Breast epithelium (tissue), 4 donors: ENCODE results near the gene NAPSA. TPM values are rescaled to one million over a fixed set of nuclear protein-coding genes. Genes with fewer than 3 reads are reported as not detected.
"Not testable (repeated sequence)": the region's sequence is repeated elsewhere in the genome, so short reads cannot be mapped to it uniquely, and the experiment has no call there.

Source experiments
- DNase-seq, 2 donors: peaks; one replicate each; pipeline ENCODE4 v3.0.0-alpha.2; 2019; ENCODE audit warnings: low spot score in 2 of 2
- H3K27ac ChIP-seq, 2 donors: fragments of 200-600 bp; sonication (generic) in 1 of 2; one replicate each; pipeline ENCODE4 v1.5.1; 2016 to 2019; ENCODE audit warnings: mild to moderate bottlenecking in 1 of 2
- H3K27me3 ChIP-seq, 2 donors: fragments of 200-600 bp; sonication (generic) in 1 of 2; one replicate each; pipeline versions ENCODE4 v1.5.1 to v1.6.0; 2017 to 2019; ENCODE audit warnings: control low read depth in 1 of 2, mild to moderate bottlenecking in 1 of 2
- H3K36me3 ChIP-seq: fragments of 200-600 bp; one replicate; pipeline ENCODE4 v1.5.1; 2019
- H3K4me1 ChIP-seq, 2 donors: fragments of 200-600 bp; sonication (generic); one replicate each; pipeline ENCODE4 v1.5.1; 2016 to 2019; ENCODE audit warnings: control low read depth in 1 of 2
- H3K4me3 ChIP-seq, 3 donors: fragments of 200-600 bp; sonication (generic); 1 replicate in 2 of 3; 2 replicates in 1 of 3; pipeline ENCODE4 v1.5.1; 2016 to 2019; ENCODE audit warnings: mild to moderate bottlenecking in 3 of 3, moderate library complexity in 2 of 3
- H3K9me3 ChIP-seq, 2 donors: fragments of 200-600 bp; sonication (generic) in 1 of 2; one replicate each; pipeline ENCODE4 v1.5.1; 2016 to 2019; ENCODE audit warnings: control low read depth in 1 of 2
- CTCF ChIP-seq, 3 donors: fragments of 450-650 bp; IDR thresholded peaks; one replicate each; pipeline ENCODE4 v1.5.1; 2016 to 2017; ENCODE audit warnings: antibody characterized with exemption in 3 of 3, mild to moderate bottlenecking in 3 of 3, moderate library complexity in 3 of 3
- POLR2A ChIP-seq: fragments of 450-650 bp; IDR thresholded peaks from one replicate; pipeline ENCODE4 v1.6.1; 2016; ENCODE audit warnings: antibody characterized with exemption, mild to moderate bottlenecking, moderate library complexity
- POLR2AphosphoS5 ChIP-seq, 3 donors: sonication (generic); formaldehyde crosslinking; IDR thresholded peaks; one replicate each; pipeline ENCODE4 v1.6.1; 2017; ENCODE audit warnings: antibody characterized with exemption in 3 of 3
- intact Hi-C: fragments of 100-400 bp; cut with DNase I; formaldehyde crosslinking; loops from one replicate; pipeline ENCODE4 v1.15.1; 2023; ENCODE audit warnings: low total_unique reads
- total RNA-seq, 3 donors: library from RNA; depleted of rRNA; stranded (reverse); fragments of >200 nt; gene quantifications; one replicate each; pipeline ENCODE4 v1.1.0, GENCODE V29; 2016

The NAPSA gene
- total RNA-seq, 3 donors from 2014 or later = 0.80 to 1.8 (median 1.6) TPM

GRCh38 chr19:50344661-50345318, 20.6 kb downstream of the NAPSA start:
- Histone ChIP-seq H3K4me3 (no peak overlapping the region), H3K4me1 (no peaks in the 10 kb centered on the region), H3K27ac (no peak overlapping the region), H3K36me3 (no peaks in the 10 kb centered on the region), H3K9me3 (peaks cover 11 to 12% of the 10 kb centered on the region in 2 donors), H3K27me3 (no peaks in the 10 kb centered on the region)
- intact Hi-C loops = no loop called here
- no peak for DNase-seq
- TF ChIP-seq POLR2AphosphoS5 (IDR thresholded peaks at IDR 0.05) (no peak), POLR2A (no peak), CTCF (IDR thresholded peaks at IDR 0.05) (no peak)

GRCh38 chr19:50341091-50341564, 24.3 kb downstream of the NAPSA start:
- Histone ChIP-seq H3K4me3 (no peak overlapping the region), H3K4me1 (no peaks in the 10 kb centered on the region), H3K36me3 (no peaks in the 10 kb centered on the region), H3K27ac (no peak overlapping the region), H3K9me3 (peaks cover 11 to 12% of the 10 kb centered on the region in 2 donors), H3K27me3 (no peaks in the 10 kb centered on the region)
- no peak for DNase-seq
- TF ChIP-seq POLR2AphosphoS5 (IDR thresholded peaks at IDR 0.05) = no peak
- no peak for TF ChIP-seq CTCF (IDR thresholded peaks at IDR 0.05)
- no peak for TF ChIP-seq POLR2A
- intact Hi-C loops = no loop called here

DNA sequence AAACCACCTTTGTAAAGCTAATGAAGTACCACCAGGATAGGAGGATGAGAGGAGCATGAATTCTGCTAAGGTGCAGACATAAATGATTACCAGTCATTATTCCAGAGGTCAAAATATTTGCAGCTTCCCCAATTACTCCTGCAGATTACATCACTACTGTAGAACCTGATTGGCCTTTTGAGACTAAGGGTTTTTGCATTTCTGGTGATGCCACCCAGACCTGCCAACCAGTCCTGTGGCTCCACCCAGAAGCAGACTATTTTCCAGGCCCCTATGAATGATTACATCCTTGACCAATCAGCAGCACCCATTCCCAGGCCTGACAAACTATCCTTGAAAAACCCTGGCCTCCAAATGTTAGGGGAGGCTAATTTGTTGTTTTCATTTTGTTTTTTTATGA, 25.1 kb downstream of the NAPSA start:
- Histone ChIP-seq H3K27me3 (no peaks in the 10 kb centered on the region), H3K4me3 (no peak overlapping the region), H3K4me1 (no peaks in the 10 kb centered on the region), H3K27ac (no peak overlapping the region), H3K9me3 (peaks cover 11% of the 10 kb centered on the region in 2 donors), H3K36me3 (no peaks in the 10 kb centered on the region)
- intact Hi-C loops = no loop called here
- TF ChIP-seq CTCF (IDR thresholded peaks at IDR 0.05) (no peak), POLR2AphosphoS5 (IDR thresholded peaks at IDR 0.05) (no peak), POLR2A (no peak)
- no peak for DNase-seq

DNA sequence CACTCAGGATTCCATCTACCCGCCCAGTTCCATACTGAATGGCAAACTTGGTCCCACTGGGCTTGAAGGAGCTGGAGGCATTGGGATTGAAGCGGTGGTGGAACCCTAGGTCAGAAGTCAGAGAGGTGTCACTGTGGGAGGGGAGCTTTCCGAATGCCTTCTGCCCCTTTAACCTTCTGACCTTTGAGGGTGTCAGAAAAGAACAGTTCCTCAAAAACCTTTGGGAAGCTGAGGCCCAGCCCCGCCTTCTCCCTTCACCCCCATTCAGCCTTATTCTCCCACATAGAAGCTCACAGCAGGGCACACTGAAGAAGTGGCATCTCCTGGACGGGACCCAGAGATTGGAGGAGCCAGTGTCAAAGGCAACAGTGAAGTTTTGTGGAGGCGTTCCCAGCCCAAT, 28.4 kb downstream of the NAPSA start:
- intact Hi-C loops, H3K27me3 ChIP-seq, DNase-seq: not testable (repeated sequence)

DNA sequence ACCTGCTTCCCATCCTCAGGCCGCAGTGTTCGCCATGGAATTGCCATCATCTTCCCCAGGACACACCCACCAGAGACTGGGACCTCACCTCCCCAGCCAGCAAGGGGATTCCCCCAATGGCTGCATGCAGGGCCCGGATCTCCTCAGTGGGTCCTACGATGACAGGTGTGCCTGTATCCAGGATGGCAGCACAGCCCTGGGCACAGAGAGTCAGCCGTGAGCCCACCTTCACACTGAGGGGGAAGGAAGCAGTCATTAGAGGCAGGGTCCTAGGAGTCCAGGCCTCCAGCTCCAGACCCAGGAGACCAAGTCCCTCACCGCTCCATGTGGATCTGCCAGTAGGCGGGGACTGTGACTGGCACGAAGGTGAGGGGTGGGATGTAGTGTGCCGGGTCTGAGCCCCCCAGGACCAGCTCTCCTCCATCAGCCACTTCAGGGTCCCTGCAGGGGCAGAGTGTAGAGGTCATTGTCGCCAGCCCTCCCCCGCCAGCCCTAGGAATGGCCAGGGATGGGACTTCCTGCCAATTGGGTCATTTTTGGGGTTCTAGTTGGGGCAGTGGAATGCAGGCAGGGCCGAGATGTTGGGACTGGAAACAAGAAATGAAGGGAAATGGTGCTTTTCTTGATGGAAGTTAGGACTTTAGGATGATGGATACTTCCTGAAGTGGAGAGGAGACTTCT, 30.6 kb downstream of the NAPSA start:
- Histone ChIP-seq H3K4me3 (no peak overlapping the region), H3K27me3 (peaks cover 3 to 15% of the 10 kb centered on the region in 2 donors), H3K9me3 (no peaks in the 10 kb centered on the region), H3K36me3 (no peaks in the 10 kb centered on the region), H3K27ac (no peak overlapping the region), H3K4me1 (peaks cover 0 to 5% of the 10 kb centered on the region in 2 donors)
- no peak for DNase-seq
- intact Hi-C loops = no loop called here
- TF ChIP-seq POLR2A (no peak), POLR2AphosphoS5 (IDR thresholded peaks at IDR 0.05) (no peak), CTCF (IDR thresholded peaks at IDR 0.05) (no peak)

More for the DNA sequence above, 28.4 kb downstream of the NAPSA start:
- H3K4me1 ChIP-seq, H3K9me3 ChIP-seq, H3K27ac ChIP-seq, H3K4me3 ChIP-seq, H3K36me3 ChIP-seq: not testable (repeated sequence)
